ENCODE data around the gene MCF2L.
"Not testable (repeated sequence)": the region's sequence is repeated elsewhere in the genome, so short reads cannot be mapped to it uniquely, and the experiment has no call there.

The MCF2L gene

DNA sequence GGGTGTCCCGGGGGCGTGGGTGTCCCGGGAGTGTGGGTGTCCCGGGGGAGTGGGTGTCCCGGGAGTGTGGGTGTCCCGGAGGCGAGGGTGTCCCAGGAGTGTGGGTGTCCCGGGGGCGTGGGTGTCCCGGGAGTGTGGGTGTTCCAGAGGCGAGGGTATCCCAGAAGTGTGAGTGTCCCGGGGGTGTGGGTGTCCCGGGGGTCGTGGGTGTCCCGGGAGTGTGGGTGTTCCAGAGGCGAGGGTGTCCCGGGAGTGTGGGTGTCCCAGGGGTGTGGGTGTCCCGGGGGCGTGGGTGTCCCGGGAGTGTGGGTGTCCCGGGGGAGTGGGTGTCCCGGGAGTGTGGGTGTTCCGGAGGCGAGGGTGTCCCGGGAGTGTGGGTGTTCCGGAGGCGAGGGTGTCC lies 139.5 kb downstream of the MCF2L start:
- H3K27ac Mint-ChIP-seq; H3K27me3 Mint-ChIP-seq (ENCODE audit: low read depth); H3K4me1 Mint-ChIP-seq (ENCODE audit: low read depth); H3K36me3 Mint-ChIP-seq (ENCODE audit: low read depth); H3K4me3 Mint-ChIP-seq; H3K9me3 Mint-ChIP-seq: not testable (repeated sequence)

DNA sequence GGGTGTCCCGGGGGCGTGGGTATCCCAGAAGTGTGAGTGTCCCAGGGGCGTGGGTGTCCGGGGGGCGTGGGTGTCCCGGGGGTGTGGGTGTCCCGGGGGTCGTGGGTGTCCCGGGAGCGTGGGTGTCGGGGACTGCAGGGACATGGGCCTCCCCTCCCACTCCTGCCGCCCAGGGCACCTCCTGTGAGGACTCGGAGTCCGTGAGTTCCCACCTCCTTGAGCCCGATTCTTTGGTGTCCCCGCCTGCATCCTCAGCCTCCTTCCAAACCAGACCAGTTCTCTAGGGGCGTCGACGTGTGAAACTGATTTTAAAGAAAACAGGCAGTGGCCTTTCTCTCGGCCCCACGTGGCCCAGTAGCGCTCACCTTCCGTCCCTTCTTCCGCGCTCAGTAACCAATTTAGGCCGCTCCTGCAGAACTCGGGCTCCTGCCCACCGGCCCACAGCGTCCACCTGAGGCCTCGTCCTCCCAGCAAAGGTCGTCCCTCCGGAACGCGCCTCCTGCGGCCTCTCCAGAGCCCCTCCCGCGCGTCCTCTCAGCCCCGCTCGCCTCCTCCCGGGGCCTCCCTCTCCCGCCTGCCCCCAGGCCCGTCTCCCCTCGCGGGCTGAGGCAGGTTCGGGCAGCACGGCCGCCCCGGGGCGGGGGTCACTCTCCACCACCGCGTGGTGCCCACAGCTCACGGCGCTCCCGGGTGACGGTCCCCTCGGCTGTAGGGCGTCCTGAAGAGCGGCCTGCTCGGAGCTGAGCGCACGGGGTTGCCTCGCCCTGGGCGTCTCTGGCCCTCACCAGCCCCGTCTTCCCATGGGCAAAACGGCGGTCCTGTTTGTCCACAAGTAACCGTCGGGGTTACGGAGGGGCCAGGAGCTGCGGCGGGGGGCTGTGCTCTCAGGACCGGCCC lies 140.4 kb downstream of the MCF2L start:
- Mint-ChIP-seq H3K27ac (no peak overlapping the region), H3K4me1 (ENCODE audit: low read depth) (no peaks in the 10 kb centered on the region), H3K9me3 (no peaks in the 10 kb centered on the region), H3K27me3 (ENCODE audit: low read depth) (peaks cover 9% of the 10 kb centered on the region), H3K36me3 (ENCODE audit: low read depth) (no peaks in the 10 kb centered on the region), H3K4me3 (no peak overlapping the region)

GRCh38 chr13:113110048-113110851 lies 141.2 kb downstream of the MCF2L start:
- no peaks in the 10 kb centered on the region for H3K9me3 Mint-ChIP-seq

GRCh38 chr13:113110852-113111315 lies 141.9 kb downstream of the MCF2L start:
- no peaks in the 10 kb centered on the region for H3K4me1 Mint-ChIP-seq (ENCODE audit: low read depth)
- H3K9me3 Mint-ChIP-seq, result no peaks in the 10 kb centered on the region
- no peak overlapping the region for H3K4me3 Mint-ChIP-seq
- H3K27ac Mint-ChIP-seq, result no peak overlapping the region
- H3K36me3 Mint-ChIP-seq (ENCODE audit: low read depth), result no peaks in the 10 kb centered on the region
- H3K27me3 Mint-ChIP-seq (ENCODE audit: low read depth), result peaks cover 11% of the 10 kb centered on the region

More at GRCh38 chr13:113110048-113110851, 141.2 kb downstream of the MCF2L start:
- H3K4me1 Mint-ChIP-seq (ENCODE audit: low read depth), result no peaks in the 10 kb centered on the region
- no peak overlapping the region for H3K27ac Mint-ChIP-seq
- peaks cover 11% of the 10 kb centered on the region for H3K27me3 Mint-ChIP-seq (ENCODE audit: low read depth)
- H3K4me3 Mint-ChIP-seq, result no peak overlapping the region
- H3K36me3 Mint-ChIP-seq (ENCODE audit: low read depth), result no peaks in the 10 kb centered on the region

DNA sequence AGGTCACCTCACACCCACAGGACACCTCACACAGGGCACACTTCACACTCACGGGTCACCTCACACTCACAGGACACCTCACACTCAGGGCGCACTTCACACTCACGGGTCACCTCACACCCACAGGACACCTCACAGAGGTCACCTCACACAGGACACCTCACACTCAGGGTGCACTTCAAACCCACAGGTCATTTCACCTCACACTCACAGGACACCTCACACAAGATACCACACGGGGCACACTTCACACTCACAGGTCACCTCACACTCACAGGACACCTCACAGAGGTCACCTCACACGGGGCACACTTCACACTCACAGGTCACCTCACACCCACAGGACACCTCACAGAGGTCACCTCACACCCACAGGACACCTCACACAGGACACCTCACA lies 142.8 kb downstream of the MCF2L start:
- not testable (repeated sequence) for H3K9me3 Mint-ChIP-seq; H3K4me3 Mint-ChIP-seq; H3K27ac Mint-ChIP-seq; H3K36me3 Mint-ChIP-seq (ENCODE audit: low read depth); H3K4me1 Mint-ChIP-seq (ENCODE audit: low read depth)
- peaks cover 11% of the 10 kb centered on the region for H3K27me3 Mint-ChIP-seq (ENCODE audit: low read depth)

DNA sequence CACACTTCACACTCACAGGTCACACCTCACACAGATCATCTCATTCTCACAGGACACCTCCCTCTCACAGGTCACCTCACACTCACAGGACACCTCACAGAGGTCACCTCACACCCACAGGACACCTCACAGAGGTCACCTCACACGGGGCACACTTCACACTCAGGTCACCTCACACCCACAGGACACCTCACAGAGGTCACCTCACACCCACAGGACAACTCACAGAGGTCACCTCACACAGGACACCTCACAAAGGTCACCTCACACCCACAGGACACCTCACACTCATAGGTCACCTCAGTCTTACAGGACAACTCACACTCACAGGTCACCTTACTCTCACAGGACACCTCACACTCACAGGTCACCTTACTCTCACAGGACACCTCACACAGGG lies 143.5 kb downstream of the MCF2L start:
- H3K4me1 Mint-ChIP-seq (ENCODE audit: low read depth); H3K27ac Mint-ChIP-seq; H3K9me3 Mint-ChIP-seq; H3K4me3 Mint-ChIP-seq; H3K36me3 Mint-ChIP-seq (ENCODE audit: low read depth): not testable (repeated sequence)
- H3K27me3 Mint-ChIP-seq (ENCODE audit: low read depth), result peaks cover 11% of the 10 kb centered on the region

DNA sequence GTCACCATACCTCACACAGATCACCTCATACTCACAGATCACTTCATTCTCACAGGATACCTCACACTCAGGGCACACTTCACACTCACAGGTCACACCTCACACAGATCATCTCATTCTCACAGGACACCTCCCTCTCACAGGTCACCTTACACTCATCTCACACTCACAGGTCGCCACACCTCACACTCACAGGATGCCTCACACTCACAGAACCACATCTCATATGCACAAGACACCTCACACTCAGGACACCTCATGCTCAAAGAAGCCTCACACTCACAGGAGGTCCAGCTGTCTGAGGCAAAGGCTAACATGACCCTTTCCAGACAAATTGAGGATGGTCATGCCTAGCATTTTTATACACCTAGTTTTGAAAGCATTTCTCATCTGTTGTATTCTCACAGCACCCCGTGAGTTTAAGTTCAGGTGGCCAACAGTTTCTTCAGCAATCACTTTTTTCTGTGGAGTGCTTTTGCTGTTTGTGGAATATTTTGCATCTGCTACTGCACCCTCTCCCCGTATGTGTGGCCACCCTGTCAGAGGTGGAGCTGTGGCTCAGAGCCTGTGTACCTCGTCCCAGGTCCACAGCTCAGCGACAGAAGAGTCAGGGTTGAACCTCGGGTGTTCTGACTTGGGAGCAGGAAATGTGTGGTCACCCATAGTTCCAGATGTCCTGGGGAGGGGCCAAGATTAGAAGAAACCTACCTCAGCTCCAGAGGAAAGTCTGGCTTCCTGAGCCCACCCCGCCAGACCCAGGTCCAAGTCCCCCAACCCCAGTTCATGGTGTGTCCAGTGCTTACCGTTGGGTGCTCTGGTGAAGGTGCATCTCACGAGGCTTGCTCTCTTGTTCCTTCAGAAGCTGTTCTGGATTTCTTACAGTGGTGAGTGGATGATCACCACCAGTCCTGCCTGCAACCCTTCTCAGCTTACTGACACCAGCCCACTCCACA lies 144.2 kb downstream of the MCF2L start:
- H3K4me3 Mint-ChIP-seq, result no peak overlapping the region
- H3K4me1 Mint-ChIP-seq (ENCODE audit: low read depth), result no peaks in the 10 kb centered on the region
- H3K27ac Mint-ChIP-seq, result no peak overlapping the region
- H3K9me3 Mint-ChIP-seq, result no peaks in the 10 kb centered on the region
- H3K27me3 Mint-ChIP-seq (ENCODE audit: low read depth), result peaks cover 11% of the 10 kb centered on the region
- H3K36me3 Mint-ChIP-seq (ENCODE audit: low read depth), result no peaks in the 10 kb centered on the region

GRCh38 chr13:113113846-113114271 lies 144.8 kb downstream of the MCF2L start:
- Mint-ChIP-seq H3K4me1 (ENCODE audit: low read depth) (no peaks in the 10 kb centered on the region), H3K4me3 (no peak overlapping the region), H3K27me3 (ENCODE audit: low read depth) (peaks cover 11% of the 10 kb centered on the region), H3K27ac (no peak overlapping the region), H3K9me3 (no peaks in the 10 kb centered on the region), H3K36me3 (ENCODE audit: low read depth) (no peaks in the 10 kb centered on the region)

GRCh38 chr13:113114511-113115362 lies 145.7 kb downstream of the MCF2L start:
- Mint-ChIP-seq H3K9me3 (no peaks in the 10 kb centered on the region), H3K36me3 (ENCODE audit: low read depth) (no peaks in the 10 kb centered on the region), H3K4me3 (no peak overlapping the region), H3K27me3 (ENCODE audit: low read depth) (peaks cover 6% of the 10 kb centered on the region), H3K4me1 (ENCODE audit: low read depth) (no peaks in the 10 kb centered on the region), H3K27ac (no peak overlapping the region)

GRCh38 chr13:113115363-113116205 lies 146.6 kb downstream of the MCF2L start:
- Mint-ChIP-seq H3K27ac (no peak overlapping the region), H3K4me3 (no peak overlapping the region), H3K9me3 (no peaks in the 10 kb centered on the region), H3K4me1 (ENCODE audit: low read depth) (no peaks in the 10 kb centered on the region), H3K27me3 (ENCODE audit: low read depth) (peaks cover 6% of the 10 kb centered on the region), H3K36me3 (ENCODE audit: low read depth) (no peaks in the 10 kb centered on the region)

GRCh38 chr13:113116206-113116800 lies 147.3 kb downstream of the MCF2L start:
- Mint-ChIP-seq H3K36me3 (ENCODE audit: low read depth) (no peaks in the 10 kb centered on the region), H3K4me3 (no peak overlapping the region), H3K9me3 (no peaks in the 10 kb centered on the region), H3K27ac (no peak overlapping the region), H3K27me3 (ENCODE audit: low read depth) (peaks cover 6% of the 10 kb centered on the region), H3K4me1 (ENCODE audit: low read depth) (no peaks in the 10 kb centered on the region)

DNA sequence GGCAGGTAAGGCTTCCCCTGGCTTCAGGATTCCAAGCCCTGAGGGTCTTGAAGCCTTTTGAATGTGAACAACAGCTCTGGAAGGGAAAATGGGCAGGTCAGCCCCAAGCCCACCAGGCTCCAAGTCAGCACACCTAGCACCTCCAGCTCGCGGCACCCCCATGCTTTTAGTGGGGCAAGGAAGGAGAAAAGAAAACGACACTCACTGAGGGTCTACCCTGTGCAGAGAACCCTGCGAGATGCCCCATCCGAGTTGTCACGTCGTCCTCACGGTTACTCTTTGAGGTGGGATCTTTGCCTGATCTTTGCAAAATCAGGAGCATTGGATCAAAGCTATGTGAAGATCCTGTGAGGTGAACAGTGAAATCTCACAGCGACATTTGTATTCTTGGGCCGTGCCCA lies 147.9 kb downstream of the MCF2L start:
- Mint-ChIP-seq H3K4me1 (ENCODE audit: low read depth) (no peaks in the 10 kb centered on the region), H3K4me3 (no peak overlapping the region), H3K27me3 (ENCODE audit: low read depth) (peaks cover 6% of the 10 kb centered on the region), H3K36me3 (ENCODE audit: low read depth) (no peaks in the 10 kb centered on the region), H3K27ac (no peak overlapping the region), H3K9me3 (no peaks in the 10 kb centered on the region)
